GM12878 (cell line): ENCODE measurements around the gene GTPBP10. TPM values are rescaled to one million over a fixed set of nuclear protein-coding genes. Genes with fewer than 3 reads are reported as not detected.
A peak's percentile ranks its signal among the peaks of the same experiment; 100 is the strongest.

Source experiments
- ATAC-seq: fragments of 200-7000 bp; cut with Tn5 transposase; 3 replicates; pipeline ENCODE4 v1.9.1; 2020; ENCODE audit warnings: mild to moderate bottlenecking, moderate library complexity
- BruUV-seq: library from RNA; stranded (reverse); fragments of 400-500 nt; replicated peaks from 2 replicates; lab custom pipeline; 2021; lab: Mats Ljungman, UMichigan
- CTCF ChIA-PET: fragments of 300-600 bp; sonication (Branson Sonifier 250); formaldehyde crosslinking; extraction: SDS; loops from one replicate; lab custom pipeline; 2021; ENCODE audit warnings: inconsistent platforms; lab: Yijun Ruan, JAX
- POLR2A ChIA-PET: fragments of 350-600 bp; formaldehyde crosslinking; extraction: SDS; loops from one replicate; lab custom pipeline; 2021; ENCODE audit warnings: inconsistent platforms; lab: Charles Lee
- RAD21 ChIA-PET: fragments of 300-600 bp; sonication (Branson Sonifier 250); formaldehyde crosslinking; loops from one replicate; lab custom pipeline; 2023; ENCODE audit warnings: antibody characterized with exemption; ENCODE audit not compliant: unreplicated experiment; lab: Charles Lee
- SMC1A ChIA-PET: fragments of 300-600 bp; sonication (Branson Sonifier 250); formaldehyde crosslinking; loops from one replicate; lab custom pipeline; 2023; ENCODE audit not compliant: unreplicated experiment, uncharacterized antibody; lab: Charles Lee
- DNase-seq: peaks from one replicate; pipeline ENCODE4 v3.0.0-alpha.2; 2011; ENCODE audit warnings: low read depth, low spot score
- FAIRE-seq: peaks from 3 replicates; lab custom pipeline; 2011; peaks lifted over from hg19 to GRCh38; lab: Jason Lieb, UNC
- H2AFZ ChIP-seq: 2 replicates; pipeline ENCODE4 v1.6.0; 2011; ENCODE audit warnings: low read depth, low read length, control low read depth; ENCODE audit not compliant: control insufficient read depth
- H3K27ac ChIP-seq: 2 replicates; pipeline ENCODE4 v1.5.1; 2011; ENCODE audit warnings: control low read depth; ENCODE audit not compliant: control insufficient read depth, insufficient read depth
- H3K27me3 ChIP-seq, 2 experiments: replicated peaks in 1 of 2; 2 replicates each; pipeline versions ENCODE4 v1.6.0 to v1.6.1; 2011; ENCODE audit warnings: low read length in 1 of 2; ENCODE audit not compliant: control insufficient read depth in 2 of 2, insufficient read depth in 2 of 2
- H3K36me3 ChIP-seq, 2 experiments: 2 replicates each; pipeline ENCODE4 v1.5.1; 2011; ENCODE audit warnings: low read length in 1 of 2; ENCODE audit not compliant: control insufficient read depth in 2 of 2, insufficient read depth in 2 of 2
- H3K4me1 ChIP-seq: 2 replicates; pipeline ENCODE4 v1.6.1; 2011; ENCODE audit warnings: mild to moderate bottlenecking, low read length, moderate library complexity, mixed read lengths; ENCODE audit not compliant: control insufficient read depth, insufficient read depth
- H3K4me2 ChIP-seq: 2 replicates; pipeline ENCODE4 v1.6.0; 2011; ENCODE audit warnings: control low read depth; ENCODE audit not compliant: control insufficient read depth, insufficient read depth
- H3K4me3 ChIP-seq: fragments of 200-600 bp; sonication (generic); 2 replicates; pipeline ENCODE4 v1.5.1; 2016
- H3K79me2 ChIP-seq: 2 replicates; pipeline ENCODE4 v1.6.0; 2011; ENCODE audit warnings: low read length; ENCODE audit not compliant: control insufficient read depth, insufficient read depth
- H3K9ac ChIP-seq: 2 replicates; pipeline ENCODE4 v1.8.0; 2011; ENCODE audit warnings: low read length, control low read depth, mixed read lengths; ENCODE audit not compliant: control insufficient read depth, insufficient read depth
- H3K9me3 ChIP-seq: replicated peaks from 3 replicates; pipeline ENCODE4 v1.5.1; 2011; ENCODE audit warnings: mild to moderate bottlenecking, low read length; ENCODE audit not compliant: control insufficient read depth, insufficient read depth
- H4K20me1 ChIP-seq: 2 replicates; pipeline ENCODE4 v1.6.0; 2011; ENCODE audit not compliant: control insufficient read depth, insufficient read depth
- CHD1 ChIP-seq: IDR thresholded peaks from 2 replicates; pipeline ENCODE4 v1.6.1; 2012; ENCODE audit warnings: low read depth, low read length, improper control_type of control experiment
- ESRRA ChIP-seq: IDR thresholded peaks from 2 replicates; pipeline ENCODE4 v1.6.1; 2012; ENCODE audit warnings: mild to moderate bottlenecking, low read length, improper control_type of control experiment
- EZH2 ChIP-seq: IDR thresholded peaks from 2 replicates; pipeline ENCODE4 v1.6.1; 2012; ENCODE audit warnings: low read depth, mild to moderate bottlenecking, control low read depth, inconsistent platforms, low read length, borderline replicate concordance; ENCODE audit not compliant: control insufficient read depth
- MEF2A ChIP-seq: IDR thresholded peaks from 2 replicates; pipeline ENCODE4 v1.6.1; 2011; ENCODE audit warnings: low read depth, mild to moderate bottlenecking, low read length, moderate library complexity; ENCODE audit not compliant: insufficient read depth
- RUNX3 ChIP-seq: IDR thresholded peaks from 2 replicates; pipeline ENCODE4 v1.6.1; 2012; ENCODE audit warnings: low read length, inconsistent platforms
- SMC3 ChIP-seq: IDR thresholded peaks from 2 replicates; pipeline ENCODE4 v1.6.1; 2011; ENCODE audit warnings: low read length, improper control_type of control experiment, borderline replicate concordance
- SPI1 ChIP-seq: IDR thresholded peaks from 2 replicates; pipeline ENCODE4 v1.6.1; 2011; ENCODE audit warnings: low read depth, mild to moderate bottlenecking, low read length, moderate library complexity, borderline replicate concordance; ENCODE audit not compliant: insufficient read depth
- ZNF24 ChIP-seq: fragments of 450-650 bp; IDR thresholded peaks from 2 replicates; pipeline ENCODE4 v1.6.1; 2017; ENCODE audit warnings: antibody characterized with exemption, mild to moderate bottlenecking
- WGBS: methylation state at CpG from one replicate; pipeline ENCODE4 v1.1.6; 2016; ENCODE audit warnings: low lambda C conversion rate; ENCODE audit not compliant: insufficient replicate concordance, insufficient coverage; ENCODE audit errors: missing lambda C conversion rate; 5-methylcytosine and 5-hydroxymethylcytosine counted together
- in situ Hi-C: fragments of 300-500 bp; cut with MboI; formaldehyde crosslinking; loops from 9 replicates; pipeline ENCODE4 v1.14.3; 2018; ENCODE audit warnings: mixed read lengths
- intact Hi-C: fragments of 100-400 bp; cut with micrococcal nuclease; formaldehyde crosslinking; loops from one replicate; pipeline ENCODE4 v1.14.2; 2022; ENCODE audit not compliant: unreplicated experiment
- polyA plus RNA-seq, 11 experiments: library from polyadenylated mRNA; depleted of rRNA in 4 of 11; unstranded in 6 of 11; stranded (reverse) in 5 of 11; fragments of >200 nt; fragmentation: Nextera tagmentation in 4 of 11; fragmentation: Illumina TruSeq in 1 of 11; extraction: Ambion mirVana in 4 of 11; extraction: Trizol in 1 of 11; gene quantifications; 1 replicate in 1 of 11; 2 replicates in 10 of 11; pipeline versions ENCODE4 v1.2.1 to v1.2.3, GENCODE V29; 2011 to 2016; ENCODE audit warnings: inconsistent platforms in 2 of 11, missing spikeins in 2 of 11, low read depth in 1 of 11
- total RNA-seq, 4 experiments: library from RNA; depleted of rRNA in 3 of 4; stranded (reverse); fragments of >200 nt in 3 of 4; fragmentation: Illumina TruSeq in 1 of 4; extraction: Trizol in 1 of 4; gene quantifications; 2 replicates each; pipeline versions ENCODE4 v1.2.1 to v1.2.3, GENCODE V29; 2013 to 2021
- TF ChIP-seq, protein P1 (sequence below): fragments of 450-650 bp; IDR thresholded peaks from 2 replicates; pipeline ENCODE4 v1.6.1; 2016; ENCODE audit warnings: mild to moderate bottlenecking
- TF ChIP-seq, protein P2 (sequence below): fragments of 450-650 bp; IDR thresholded peaks from 2 replicates; pipeline ENCODE4 v1.6.1; 2018; ENCODE audit warnings: mild to moderate bottlenecking, low read depth, moderate library complexity; ENCODE audit not compliant: partially characterized antibody
- TF ChIP-seq, protein P3 (sequence below): fragments of 150-350 bp; IDR thresholded peaks from 2 replicates; pipeline ENCODE4 v1.6.1; 2016; ENCODE audit warnings: low read depth, low read length

Gene GTPBP10
- total and polyA plus RNA-seq, 10 of the 15 experiments (the other 5 are each of a cell fraction or from before 2014, with no cell fraction given) = 10.1 to 41.0 (median 33.0) TPM

DNA sequence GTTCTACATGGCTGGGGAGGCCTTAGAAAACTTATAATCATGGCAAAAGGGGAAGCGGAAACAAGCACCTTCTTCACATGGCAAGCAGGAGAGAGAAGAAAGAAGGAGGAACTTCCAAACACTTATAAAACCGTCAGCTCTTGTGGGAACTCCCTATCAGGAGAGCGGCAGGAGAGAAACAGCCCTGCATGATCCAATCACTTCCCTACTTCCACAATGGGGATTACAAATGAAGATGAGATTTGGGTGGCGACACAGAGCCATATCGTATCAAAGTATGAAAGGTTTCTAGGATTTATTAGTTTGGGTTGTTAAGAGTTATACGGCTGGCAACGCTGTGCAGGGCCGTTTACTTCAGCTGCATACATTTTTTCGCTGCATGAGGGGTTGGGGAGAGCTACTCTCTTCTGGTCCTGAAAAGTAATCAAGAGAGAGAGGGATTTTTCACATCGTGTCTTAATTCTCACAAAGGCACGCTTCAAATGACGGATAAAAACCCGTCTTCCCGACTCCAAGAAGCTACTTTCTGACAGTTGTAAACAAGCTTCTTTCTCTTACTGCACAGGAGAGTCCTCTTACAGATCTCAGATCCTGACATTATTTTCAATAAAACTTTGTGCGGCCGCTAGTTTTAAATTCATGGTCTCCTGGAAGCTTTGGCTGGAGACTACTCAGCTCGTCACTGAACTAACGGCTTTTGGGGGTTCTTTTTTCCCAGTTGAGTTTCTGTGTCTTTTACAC lies 751 bp upstream of the GTPBP10 start:
- SMC1A ChIA-PET = interaction anchor here (0.7 to 1.7 kb wide), 19 partner anchors 9 to 365 kb away, joined by 3 to 6 read pairs (median 3); partner anchors contain the start of gene STEAP1
- Histone ChIP-seq H3K4me1 (peaks cover 6% of the 10 kb centered on the region; the same call in 1 of the 2 replicates), H3K4me3 (peak overlapping the region; percentile 92), H3K27ac (peak overlapping the region; percentile 99), H3K9ac (peak overlapping the region; percentile 94), H3K9me3 (no peaks in the 10 kb centered on the region; the same call in 2 of the 3 replicates), H3K79me2 (peaks cover 29% of the 10 kb centered on the region), H4K20me1 (no peaks in the 10 kb centered on the region), H3K36me3 (no peaks in the 10 kb centered on the region; a peak in 1 of 4 replicates), H3K4me2 (peak overlapping the region; percentile 91), H3K27me3 (no peaks in the 10 kb centered on the region), H2AFZ (peak overlapping the region; percentile 98)
- RAD21 ChIA-PET = interaction anchor here (0.6 to 1.6 kb wide), 5 partner anchors 33 to 157 kb away, joined by 3 to 5 read pairs (median 4); partner anchors contain the start of gene CLDN12
- FAIRE-seq (no peak), ATAC-seq (peak; percentile 34), DNase-seq (no peak)
- TSS peak; percentile 97 for BruUV-seq
- intact Hi-C loops (loop anchor here (1.0 kb wide), 1 partner anchor 58 kb away; the partner anchor contains the start of gene CLDN12), in situ Hi-C loops (loop anchor here (5.0 kb wide), 1 partner anchor 57 kb away; the partner anchor contains the start of gene CLDN12)
- TF ChIP-seq SMC3 (no peak), MEF2A (no peak), EZH2 (no peak), CHD1 (no peak), RUNX3 (no peak), ZNF24 (no peak), ESRRA (no peak), SPI1 (0 out of 2 replicates have a peak, but pooled peaks have one; percentile 32)
- TF ChIP-seq, protein P1, sequence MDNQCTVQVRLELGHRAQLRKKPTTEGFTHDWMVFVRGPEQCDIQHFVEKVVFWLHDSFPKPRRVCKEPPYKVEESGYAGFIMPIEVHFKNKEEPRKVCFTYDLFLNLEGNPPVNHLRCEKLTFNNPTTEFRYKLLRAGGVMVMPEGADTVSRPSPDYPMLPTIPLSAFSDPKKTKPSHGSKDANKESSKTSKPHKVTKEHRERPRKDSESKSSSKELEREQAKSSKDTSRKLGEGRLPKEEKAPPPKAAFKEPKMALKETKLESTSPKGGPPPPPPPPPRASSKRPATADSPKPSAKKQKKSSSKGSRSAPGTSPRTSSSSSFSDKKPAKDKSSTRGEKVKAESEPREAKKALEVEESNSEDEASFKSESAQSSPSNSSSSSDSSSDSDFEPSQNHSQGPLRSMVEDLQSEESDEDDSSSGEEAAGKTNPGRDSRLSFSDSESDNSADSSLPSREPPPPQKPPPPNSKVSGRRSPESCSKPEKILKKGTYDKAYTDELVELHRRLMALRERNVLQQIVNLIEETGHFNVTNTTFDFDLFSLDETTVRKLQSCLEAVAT = 0 out of 2 replicates have a peak, but pooled peaks have one; percentile 27
- TF ChIP-seq, protein P2, sequence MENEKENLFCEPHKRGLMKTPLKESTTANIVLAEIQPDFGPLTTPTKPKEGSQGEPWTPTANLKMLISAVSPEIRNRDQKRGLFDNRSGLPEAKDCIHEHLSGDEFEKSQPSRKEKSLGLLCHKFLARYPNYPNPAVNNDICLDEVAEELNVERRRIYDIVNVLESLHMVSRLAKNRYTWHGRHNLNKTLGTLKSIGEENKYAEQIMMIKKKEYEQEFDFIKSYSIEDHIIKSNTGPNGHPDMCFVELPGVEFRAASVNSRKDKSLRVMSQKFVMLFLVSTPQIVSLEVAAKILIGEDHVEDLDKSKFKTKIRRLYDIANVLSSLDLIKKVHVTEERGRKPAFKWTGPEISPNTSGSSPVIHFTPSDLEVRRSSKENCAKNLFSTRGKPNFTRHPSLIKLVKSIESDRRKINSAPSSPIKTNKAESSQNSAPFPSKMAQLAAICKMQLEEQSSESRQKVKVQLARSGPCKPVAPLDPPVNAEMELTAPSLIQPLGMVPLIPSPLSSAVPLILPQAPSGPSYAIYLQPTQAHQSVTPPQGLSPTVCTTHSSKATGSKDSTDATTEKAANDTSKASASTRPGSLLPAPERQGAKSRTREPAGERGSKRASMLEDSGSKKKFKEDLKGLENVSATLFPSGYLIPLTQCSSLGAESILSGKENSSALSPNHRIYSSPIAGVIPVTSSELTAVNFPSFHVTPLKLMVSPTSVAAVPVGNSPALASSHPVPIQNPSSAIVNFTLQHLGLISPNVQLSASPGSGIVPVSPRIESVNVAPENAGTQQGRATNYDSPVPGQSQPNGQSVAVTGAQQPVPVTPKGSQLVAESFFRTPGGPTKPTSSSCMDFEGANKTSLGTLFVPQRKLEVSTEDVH = no peak
- TF ChIP-seq, protein P3, sequence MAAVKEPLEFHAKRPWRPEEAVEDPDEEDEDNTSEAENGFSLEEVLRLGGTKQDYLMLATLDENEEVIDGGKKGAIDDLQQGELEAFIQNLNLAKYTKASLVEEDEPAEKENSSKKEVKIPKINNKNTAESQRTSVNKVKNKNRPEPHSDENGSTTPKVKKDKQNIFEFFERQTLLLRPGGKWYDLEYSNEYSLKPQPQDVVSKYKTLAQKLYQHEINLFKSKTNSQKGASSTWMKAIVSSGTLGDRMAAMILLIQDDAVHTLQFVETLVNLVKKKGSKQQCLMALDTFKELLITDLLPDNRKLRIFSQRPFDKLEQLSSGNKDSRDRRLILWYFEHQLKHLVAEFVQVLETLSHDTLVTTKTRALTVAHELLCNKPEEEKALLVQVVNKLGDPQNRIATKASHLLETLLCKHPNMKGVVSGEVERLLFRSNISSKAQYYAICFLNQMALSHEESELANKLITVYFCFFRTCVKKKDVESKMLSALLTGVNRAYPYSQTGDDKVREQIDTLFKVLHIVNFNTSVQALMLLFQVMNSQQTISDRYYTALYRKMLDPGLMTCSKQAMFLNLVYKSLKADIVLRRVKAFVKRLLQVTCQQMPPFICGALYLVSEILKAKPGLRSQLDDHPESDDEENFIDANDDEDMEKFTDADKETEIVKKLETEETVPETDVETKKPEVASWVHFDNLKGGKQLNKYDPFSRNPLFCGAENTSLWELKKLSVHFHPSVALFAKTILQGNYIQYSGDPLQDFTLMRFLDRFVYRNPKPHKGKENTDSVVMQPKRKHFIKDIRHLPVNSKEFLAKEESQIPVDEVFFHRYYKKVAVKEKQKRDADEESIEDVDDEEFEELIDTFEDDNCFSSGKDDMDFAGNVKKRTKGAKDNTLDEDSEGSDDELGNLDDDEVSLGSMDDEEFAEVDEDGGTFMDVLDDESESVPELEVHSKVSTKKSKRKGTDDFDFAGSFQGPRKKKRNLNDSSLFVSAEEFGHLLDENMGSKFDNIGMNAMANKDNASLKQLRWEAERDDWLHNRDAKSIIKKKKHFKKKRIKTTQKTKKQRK = no peak
- CTCF ChIA-PET = interaction anchor here (0.5 to 2.2 kb wide), 20 partner anchors 9 to 1789 kb away, joined by 3 to 15 read pairs (median 4); partner anchors contain the start of genes CLDN12 and STEAP1
- WGBS = 18% methylated on average over 18 of the region's 18 CpGs
- POLR2A ChIA-PET = interaction anchor here (0.8 kb wide), 2 partner anchors 58 to 99 kb away, joined by 3 to 8 read pairs; partner anchors contain the start of gene CLDN12
